ENCODE measurements around the gene SLC27A1. TPM values are rescaled to one million over a fixed set of nuclear protein-coding genes. Genes with fewer than 3 reads are reported as not detected.
A peak's percentile ranks its signal among the peaks of the same experiment; 100 is the strongest.

The SLC27A1 gene
- total RNA-seq, 2 donors from 2014 or later: 29.1 to 36.4 TPM

DNA sequence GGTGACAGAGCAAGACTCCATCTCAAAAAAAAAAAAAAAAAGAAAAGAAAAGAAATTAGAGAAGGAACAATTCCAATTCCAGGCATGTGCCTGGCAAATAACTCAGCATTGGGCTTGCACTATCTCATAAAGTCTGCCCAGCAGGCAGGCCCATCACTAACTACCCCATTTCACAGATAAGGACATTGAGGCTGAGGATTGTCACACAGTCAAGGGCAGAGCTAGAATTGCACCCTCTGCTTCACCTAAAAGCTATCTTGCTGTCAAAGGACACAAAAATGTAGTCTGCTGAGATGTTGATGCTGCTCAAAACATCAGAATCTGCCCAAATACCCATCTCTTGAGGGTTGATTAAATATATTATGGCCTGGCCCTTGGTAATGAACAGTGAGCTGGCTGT lies 64.4 kb downstream of the SLC27A1 start:
- no peak for DNase-seq (ENCODE audit: low spot score)
- no peak overlapping the region for H3K4me3 ChIP-seq
- peaks cover 11 to 13% of the 10 kb centered on the region in 2 donors for H3K4me1 ChIP-seq (ENCODE audit: control insufficient read depth in 1 of 2, low read depth in 2 of 2)
- no peak overlapping the region for H3K27ac ChIP-seq
- no peaks in the 10 kb centered on the region for H3K9me3 ChIP-seq
- H3K27me3 ChIP-seq (replicated peaks; ENCODE audit: insufficient read depth): no peaks in the 10 kb centered on the region
- TF ChIP-seq, protein P1, sequence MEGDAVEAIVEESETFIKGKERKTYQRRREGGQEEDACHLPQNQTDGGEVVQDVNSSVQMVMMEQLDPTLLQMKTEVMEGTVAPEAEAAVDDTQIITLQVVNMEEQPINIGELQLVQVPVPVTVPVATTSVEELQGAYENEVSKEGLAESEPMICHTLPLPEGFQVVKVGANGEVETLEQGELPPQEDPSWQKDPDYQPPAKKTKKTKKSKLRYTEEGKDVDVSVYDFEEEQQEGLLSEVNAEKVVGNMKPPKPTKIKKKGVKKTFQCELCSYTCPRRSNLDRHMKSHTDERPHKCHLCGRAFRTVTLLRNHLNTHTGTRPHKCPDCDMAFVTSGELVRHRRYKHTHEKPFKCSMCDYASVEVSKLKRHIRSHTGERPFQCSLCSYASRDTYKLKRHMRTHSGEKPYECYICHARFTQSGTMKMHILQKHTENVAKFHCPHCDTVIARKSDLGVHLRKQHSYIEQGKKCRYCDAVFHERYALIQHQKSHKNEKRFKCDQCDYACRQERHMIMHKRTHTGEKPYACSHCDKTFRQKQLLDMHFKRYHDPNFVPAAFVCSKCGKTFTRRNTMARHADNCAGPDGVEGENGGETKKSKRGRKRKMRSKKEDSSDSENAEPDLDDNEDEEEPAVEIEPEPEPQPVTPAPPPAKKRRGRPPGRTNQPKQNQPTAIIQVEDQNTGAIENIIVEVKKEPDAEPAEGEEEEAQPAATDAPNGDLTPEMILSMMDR (IDR thresholded peaks at IDR 0.05): no peak
- ATAC-seq (ENCODE audit: insufficient number of reproducible peaks, low FRiP score, low read depth): no peak
- H3K36me3 ChIP-seq: no peaks in the 10 kb centered on the region

DNA sequence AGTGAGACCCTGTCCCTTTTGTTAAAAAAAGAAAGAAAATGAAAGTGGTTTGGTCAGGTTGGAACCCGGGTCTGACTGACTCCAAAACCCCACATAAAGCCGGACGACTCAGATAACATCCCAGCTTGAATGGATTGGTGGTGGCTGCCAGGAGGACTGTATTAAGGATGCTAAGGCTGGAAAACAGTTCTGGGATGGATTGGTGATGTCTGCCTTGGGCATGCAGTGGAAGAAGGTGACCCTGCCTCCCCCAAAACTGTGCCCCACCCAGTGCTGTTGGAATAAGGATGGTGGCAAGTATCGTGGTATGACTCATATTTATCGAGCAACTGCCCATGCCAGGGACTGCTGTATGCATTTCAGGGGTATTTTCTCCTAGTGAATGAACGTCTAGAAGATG lies 66.6 kb downstream of the SLC27A1 start:
- peaks cover 11 to 13% of the 10 kb centered on the region in 2 donors for H3K4me1 ChIP-seq (ENCODE audit: control insufficient read depth in 1 of 2, low read depth in 2 of 2)
- TF ChIP-seq, protein P1 (IDR thresholded peaks at IDR 0.05): no peak
- no peaks in the 10 kb centered on the region for H3K27me3 ChIP-seq (replicated peaks; ENCODE audit: insufficient read depth)
- no peak overlapping the region for H3K4me3 ChIP-seq
- H3K27ac ChIP-seq: no peak overlapping the region
- ATAC-seq (ENCODE audit: insufficient number of reproducible peaks, low FRiP score, low read depth) (no peak), DNase-seq (ENCODE audit: low spot score) (no peak)
- no peaks in the 10 kb centered on the region for H3K9me3 ChIP-seq
- no peaks in the 10 kb centered on the region for H3K36me3 ChIP-seq

- H3K4me1 ChIP-seq (ENCODE audit: control insufficient read depth in 1 of 2, low read depth in 2 of 2): peaks cover 11 to 13% of the 10 kb centered on the region in 2 donors
- H3K36me3 ChIP-seq: no peaks in the 10 kb centered on the region
- DNase-seq (ENCODE audit: low spot score): no peak
- ATAC-seq (ENCODE audit: insufficient number of reproducible peaks, low FRiP score, low read depth): no peak
- no peaks in the 10 kb centered on the region for H3K9me3 ChIP-seq
- no peak overlapping the region for H3K27ac ChIP-seq
- peak overlapping the region; percentile 82 for H3K4me3 ChIP-seq
- no peaks in the 10 kb centered on the region for H3K27me3 ChIP-seq (replicated peaks; ENCODE audit: insufficient read depth)
- TF ChIP-seq, protein P1 (IDR thresholded peaks at IDR 0.05): no peak
Observed at GRCh38 chr19:17538684-17539237, 68.4 kb downstream of the SLC27A1 start.

- TF ChIP-seq, protein P1 (IDR thresholded peaks at IDR 0.05): no peak
- ATAC-seq (ENCODE audit: insufficient number of reproducible peaks, low FRiP score, low read depth) (peak; percentile 75), DNase-seq (ENCODE audit: low spot score) (peak; percentile 89)
- H3K27ac ChIP-seq: no peak overlapping the region
- H3K36me3 ChIP-seq: no peaks in the 10 kb centered on the region
- peak overlapping the region; percentile 82 for H3K4me3 ChIP-seq
- H3K4me1 ChIP-seq (ENCODE audit: control insufficient read depth in 1 of 2, low read depth in 2 of 2): peaks cover 11 to 13% of the 10 kb centered on the region in 2 donors
- no peaks in the 10 kb centered on the region for H3K27me3 ChIP-seq (replicated peaks; ENCODE audit: insufficient read depth)
- no peaks in the 10 kb centered on the region for H3K9me3 ChIP-seq
Observed at GRCh38 chr19:17539238-17540117, 69.2 kb downstream of the SLC27A1 start.

DNA sequence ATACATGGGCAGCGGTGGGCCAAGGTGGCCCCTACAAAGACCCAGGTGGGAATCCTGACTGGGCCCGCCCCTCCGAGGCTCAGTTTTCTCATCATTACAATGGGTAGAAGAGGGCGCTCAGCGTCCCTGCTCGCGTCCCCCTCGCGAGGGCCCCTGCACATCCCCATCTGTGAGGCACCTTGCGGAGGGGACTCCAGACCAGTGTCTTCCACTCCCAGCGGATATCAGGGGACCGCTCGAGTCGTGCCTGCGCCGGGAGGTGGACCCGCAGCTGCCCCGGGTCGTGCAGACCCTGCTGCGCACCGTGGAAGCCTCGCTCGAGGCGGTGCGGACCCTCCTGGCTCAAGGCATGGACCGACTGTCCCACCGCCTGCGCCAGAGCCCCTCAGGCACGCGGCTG lies 69.8 kb downstream of the SLC27A1 start:
- Histone ChIP-seq H3K9me3 (no peaks in the 10 kb centered on the region), H3K27me3 (replicated peaks; ENCODE audit: insufficient read depth) (no peaks in the 10 kb centered on the region), H3K4me3 (no peak overlapping the region), H3K36me3 (no peaks in the 10 kb centered on the region), H3K4me1 (ENCODE audit: control insufficient read depth in 1 of 2, low read depth in 2 of 2) (peaks cover 11 to 13% of the 10 kb centered on the region in 2 donors), H3K27ac (no peak overlapping the region)
- TF ChIP-seq, protein P1 (IDR thresholded peaks at IDR 0.05): no peak
- DNase-seq (ENCODE audit: low spot score): no peak
- no peak for ATAC-seq (ENCODE audit: insufficient number of reproducible peaks, low FRiP score, low read depth)
